GM12878 (cell line): ENCODE measurements around the gene MDH1B. TPM values are rescaled to one million over a fixed set of nuclear protein-coding genes. Genes with fewer than 3 reads are reported as not detected.

Experiments used
- ATAC-seq: fragments of 200-7000 bp; cut with Tn5 transposase; 3 replicates; pipeline ENCODE4 v1.9.1; 2020; ENCODE audit warnings: mild to moderate bottlenecking, moderate library complexity
- BruUV-seq: library from RNA; stranded (reverse); fragments of 400-500 nt; replicated peaks from 2 replicates; lab custom pipeline; 2021; lab: Mats Ljungman, UMichigan
- CTCF ChIA-PET: fragments of 300-600 bp; sonication (Branson Sonifier 250); formaldehyde crosslinking; extraction: SDS; loops from one replicate; lab custom pipeline; 2021; ENCODE audit warnings: inconsistent platforms; lab: Yijun Ruan, JAX
- POLR2A ChIA-PET: fragments of 350-600 bp; formaldehyde crosslinking; extraction: SDS; loops from one replicate; lab custom pipeline; 2021; ENCODE audit warnings: inconsistent platforms; lab: Charles Lee
- RAD21 ChIA-PET: fragments of 300-600 bp; sonication (Branson Sonifier 250); formaldehyde crosslinking; loops from one replicate; lab custom pipeline; 2023; ENCODE audit warnings: antibody characterized with exemption; ENCODE audit not compliant: unreplicated experiment; lab: Charles Lee
- SMC1A ChIA-PET: fragments of 300-600 bp; sonication (Branson Sonifier 250); formaldehyde crosslinking; loops from one replicate; lab custom pipeline; 2023; ENCODE audit not compliant: unreplicated experiment, uncharacterized antibody; lab: Charles Lee
- DNase-seq: peaks from one replicate; pipeline ENCODE4 v3.0.0-alpha.2; 2011; ENCODE audit warnings: low read depth, low spot score
- FAIRE-seq: peaks from 3 replicates; lab custom pipeline; 2011; peaks lifted over from hg19 to GRCh38; lab: Jason Lieb, UNC
- H2AFZ ChIP-seq: 2 replicates; pipeline ENCODE4 v1.6.0; 2011; ENCODE audit warnings: low read depth, low read length, control low read depth; ENCODE audit not compliant: control insufficient read depth
- H3K27ac ChIP-seq: 2 replicates; pipeline ENCODE4 v1.5.1; 2011; ENCODE audit warnings: control low read depth; ENCODE audit not compliant: control insufficient read depth, insufficient read depth
- H3K27me3 ChIP-seq, 2 experiments: replicated peaks in 1 of 2; 2 replicates each; pipeline versions ENCODE4 v1.6.0 to v1.6.1; 2011; ENCODE audit warnings: low read length in 1 of 2; ENCODE audit not compliant: control insufficient read depth in 2 of 2, insufficient read depth in 2 of 2
- H3K36me3 ChIP-seq, 2 experiments: 2 replicates each; pipeline ENCODE4 v1.5.1; 2011; ENCODE audit warnings: low read length in 1 of 2; ENCODE audit not compliant: control insufficient read depth in 2 of 2, insufficient read depth in 2 of 2
- H3K4me1 ChIP-seq: 2 replicates; pipeline ENCODE4 v1.6.1; 2011; ENCODE audit warnings: mild to moderate bottlenecking, low read length, moderate library complexity, mixed read lengths; ENCODE audit not compliant: control insufficient read depth, insufficient read depth
- H3K4me2 ChIP-seq: 2 replicates; pipeline ENCODE4 v1.6.0; 2011; ENCODE audit warnings: control low read depth; ENCODE audit not compliant: control insufficient read depth, insufficient read depth
- H3K4me3 ChIP-seq: fragments of 200-600 bp; sonication (generic); 2 replicates; pipeline ENCODE4 v1.5.1; 2016
- H3K79me2 ChIP-seq: 2 replicates; pipeline ENCODE4 v1.6.0; 2011; ENCODE audit warnings: low read length; ENCODE audit not compliant: control insufficient read depth, insufficient read depth
- H3K9ac ChIP-seq: 2 replicates; pipeline ENCODE4 v1.8.0; 2011; ENCODE audit warnings: low read length, control low read depth, mixed read lengths; ENCODE audit not compliant: control insufficient read depth, insufficient read depth
- H3K9me3 ChIP-seq: replicated peaks from 3 replicates; pipeline ENCODE4 v1.5.1; 2011; ENCODE audit warnings: mild to moderate bottlenecking, low read length; ENCODE audit not compliant: control insufficient read depth, insufficient read depth
- H4K20me1 ChIP-seq: 2 replicates; pipeline ENCODE4 v1.6.0; 2011; ENCODE audit not compliant: control insufficient read depth, insufficient read depth
- BCL11A ChIP-seq: IDR thresholded peaks from 2 replicates; pipeline ENCODE4 v1.6.1; 2011; ENCODE audit warnings: low read depth, low read length
- BMI1 ChIP-seq: fragments of 450-650 bp; IDR thresholded peaks from 2 replicates; pipeline ENCODE4 v1.6.1; 2016; ENCODE audit warnings: mild to moderate bottlenecking, moderate library complexity, borderline replicate concordance
- CHD2 ChIP-seq: IDR thresholded peaks from 2 replicates; pipeline ENCODE4 v1.6.1; 2011; ENCODE audit warnings: low read depth, low read length, improper control_type of control experiment, borderline replicate concordance
- HCFC1 ChIP-seq: fragments of 150-350 bp; IDR thresholded peaks from 2 replicates; pipeline ENCODE4 v1.6.1; 2014; ENCODE audit warnings: low read length
- MEF2A ChIP-seq: IDR thresholded peaks from 2 replicates; pipeline ENCODE4 v1.6.1; 2011; ENCODE audit warnings: low read depth, mild to moderate bottlenecking, low read length, moderate library complexity; ENCODE audit not compliant: insufficient read depth
- MTA3 ChIP-seq: IDR thresholded peaks from 2 replicates; pipeline ENCODE4 v1.6.1; 2012; ENCODE audit warnings: low read length, inconsistent platforms, borderline replicate concordance
- NR2F1 ChIP-seq: fragments of 450-650 bp; conservative IDR thresholded peaks from 2 replicates; pipeline ENCODE4 v1.6.1; 2017; ENCODE audit warnings: mild to moderate bottlenecking
- RB1 ChIP-seq: fragments of 450-650 bp; formaldehyde crosslinking; IDR thresholded peaks from 2 replicates; pipeline ENCODE4 v1.6.1; 2017; ENCODE audit warnings: mild to moderate bottlenecking, borderline replicate concordance
- RUNX3 ChIP-seq: IDR thresholded peaks from 2 replicates; pipeline ENCODE4 v1.6.1; 2012; ENCODE audit warnings: low read length, inconsistent platforms
- SRF ChIP-seq, 2 experiments: IDR thresholded peaks; 2 replicates each; pipeline ENCODE4 v1.6.1; 2011; ENCODE audit warnings: low read depth in 2 of 2, low read length in 2 of 2, mild to moderate bottlenecking in 1 of 2, moderate library complexity in 1 of 2
- TARDBP ChIP-seq: IDR thresholded peaks from 2 replicates; pipeline ENCODE4 v1.6.1; 2016; ENCODE audit warnings: borderline replicate concordance
- TCF7 ChIP-seq: IDR thresholded peaks from 2 replicates; pipeline ENCODE4 v1.6.1; 2014; ENCODE audit warnings: antibody characterized with exemption, borderline replicate concordance
- ZNF384 ChIP-seq: IDR thresholded peaks from 2 replicates; pipeline ENCODE4 v1.6.1; 2012; ENCODE audit warnings: low read depth, mild to moderate bottlenecking, low read length, improper control_type of control experiment, borderline replicate concordance
- in situ Hi-C: fragments of 300-500 bp; cut with MboI; formaldehyde crosslinking; loops from 9 replicates; pipeline ENCODE4 v1.14.3; 2018; ENCODE audit warnings: mixed read lengths
- intact Hi-C: fragments of 100-400 bp; cut with micrococcal nuclease; formaldehyde crosslinking; loops from one replicate; pipeline ENCODE4 v1.14.2; 2022; ENCODE audit not compliant: unreplicated experiment
- polyA plus RNA-seq, 11 experiments: library from polyadenylated mRNA; depleted of rRNA in 4 of 11; unstranded in 6 of 11; stranded (reverse) in 5 of 11; fragments of >200 nt; fragmentation: Nextera tagmentation in 4 of 11; fragmentation: Illumina TruSeq in 1 of 11; extraction: Ambion mirVana in 4 of 11; extraction: Trizol in 1 of 11; gene quantifications; 1 replicate in 1 of 11; 2 replicates in 10 of 11; pipeline versions ENCODE4 v1.2.1 to v1.2.3, GENCODE V29; 2011 to 2016; ENCODE audit warnings: inconsistent platforms in 2 of 11, missing spikeins in 2 of 11, low read depth in 1 of 11
- total RNA-seq, 4 experiments: library from RNA; depleted of rRNA in 3 of 4; stranded (reverse); fragments of >200 nt in 3 of 4; fragmentation: Illumina TruSeq in 1 of 4; extraction: Trizol in 1 of 4; gene quantifications; 2 replicates each; pipeline versions ENCODE4 v1.2.1 to v1.2.3, GENCODE V29; 2013 to 2021
- TF ChIP-seq, protein P1 (sequence below): fragments of 450-650 bp; IDR thresholded peaks from 2 replicates; pipeline ENCODE4 v1.6.1; 2017; ENCODE audit warnings: borderline replicate concordance
- TF ChIP-seq, protein P2 (sequence below): IDR thresholded peaks from 2 replicates; pipeline ENCODE4 v1.6.1; 2011; ENCODE audit warnings: mild to moderate bottlenecking, low read depth, low read length, moderate library complexity; ENCODE audit not compliant: insufficient replicate concordance
- TF ChIP-seq, protein P3 (sequence below): IDR thresholded peaks from 2 replicates; pipeline ENCODE4 v1.6.1; 2012; ENCODE audit warnings: low read depth, low read length, improper control_type of control experiment

The MDH1B gene
- total and polyA plus RNA-seq, 10 of the 15 experiments (the other 5 are each of a cell fraction or from before 2014, with no cell fraction given), result 0.47 to 1.6 (median 0.98) TPM

DNA sequence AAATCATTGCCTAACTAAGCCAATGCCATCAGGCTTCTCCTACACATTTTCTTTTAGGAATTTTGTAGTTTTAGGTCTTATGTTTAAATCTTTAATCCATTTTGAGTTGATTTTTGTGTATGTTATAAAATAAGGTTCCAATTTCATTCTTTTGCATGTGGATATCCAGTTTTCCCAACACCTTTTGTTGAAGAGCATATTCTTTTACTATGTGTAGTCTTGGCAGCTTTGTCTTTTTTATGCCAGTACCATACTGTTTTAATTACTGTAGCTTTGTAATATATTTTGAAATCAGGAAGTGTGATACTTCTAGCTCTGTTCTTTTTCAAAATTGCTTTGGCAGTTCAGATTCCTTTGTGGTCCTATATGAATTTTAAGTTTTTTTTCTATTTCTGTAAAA is 11.3 kb upstream of the MDH1B start:
- Histone ChIP-seq H2AFZ (no peak overlapping the region), H4K20me1 (no peaks in the 10 kb centered on the region), H3K4me1 (no peaks in the 10 kb centered on the region), H3K9ac (no peak overlapping the region), H3K4me3 (no peak overlapping the region), H3K9me3 (peaks cover 21% of the 10 kb centered on the region), H3K27me3 (no peaks in the 10 kb centered on the region), H3K27ac (no peak overlapping the region), H3K36me3 (peaks cover 0 to 21% of the 10 kb centered on the region in 2 experiments; a peak in 2 of 4 replicates), H3K4me2 (no peak overlapping the region), H3K79me2 (peaks cover 4% of the 10 kb centered on the region)
- ChIA-PET RAD21 (no interaction called here), SMC1A (interaction anchor here (0.7 kb wide), 1 partner anchor 284 kb away, joined by 4 read pairs; no protein-coding TSS in a partner anchor), POLR2A (no interaction called here), CTCF (no interaction called here)
- DNase-seq (no peak), ATAC-seq (no peak), FAIRE-seq (no peak)
- BruUV-seq, result no TSS peak
- TF ChIP-seq MEF2A, result no peak
- no peak for TF ChIP-seq HCFC1
- TF ChIP-seq TARDBP, result no peak
- TF ChIP-seq ZNF384, result no peak
- TF ChIP-seq, protein P1, sequence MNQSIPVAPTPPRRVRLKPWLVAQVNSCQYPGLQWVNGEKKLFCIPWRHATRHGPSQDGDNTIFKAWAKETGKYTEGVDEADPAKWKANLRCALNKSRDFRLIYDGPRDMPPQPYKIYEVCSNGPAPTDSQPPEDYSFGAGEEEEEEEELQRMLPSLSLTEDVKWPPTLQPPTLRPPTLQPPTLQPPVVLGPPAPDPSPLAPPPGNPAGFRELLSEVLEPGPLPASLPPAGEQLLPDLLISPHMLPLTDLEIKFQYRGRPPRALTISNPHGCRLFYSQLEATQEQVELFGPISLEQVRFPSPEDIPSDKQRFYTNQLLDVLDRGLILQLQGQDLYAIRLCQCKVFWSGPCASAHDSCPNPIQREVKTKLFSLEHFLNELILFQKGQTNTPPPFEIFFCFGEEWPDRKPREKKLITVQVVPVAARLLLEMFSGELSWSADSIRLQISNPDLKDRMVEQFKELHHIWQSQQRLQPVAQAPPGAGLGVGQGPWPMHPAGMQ, result no peak
- TF ChIP-seq RUNX3, result no peak
- TF ChIP-seq BMI1, result no peak
- TF ChIP-seq SRF (IDR thresholded peaks at IDR 0.05; ENCODE audit: low read depth in 2 of 2, low read length in 2 of 2), result no peak
- no peak for TF ChIP-seq RB1
- no peak for TF ChIP-seq MTA3
- TF ChIP-seq, protein P2, sequence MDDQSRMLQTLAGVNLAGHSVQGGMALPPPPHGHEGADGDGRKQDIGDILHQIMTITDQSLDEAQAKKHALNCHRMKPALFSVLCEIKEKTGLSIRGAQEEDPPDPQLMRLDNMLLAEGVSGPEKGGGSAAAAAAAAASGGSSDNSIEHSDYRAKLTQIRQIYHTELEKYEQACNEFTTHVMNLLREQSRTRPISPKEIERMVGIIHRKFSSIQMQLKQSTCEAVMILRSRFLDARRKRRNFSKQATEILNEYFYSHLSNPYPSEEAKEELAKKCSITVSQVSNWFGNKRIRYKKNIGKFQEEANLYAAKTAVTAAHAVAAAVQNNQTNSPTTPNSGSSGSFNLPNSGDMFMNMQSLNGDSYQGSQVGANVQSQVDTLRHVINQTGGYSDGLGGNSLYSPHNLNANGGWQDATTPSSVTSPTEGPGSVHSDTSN, result no peak
- TF ChIP-seq, protein P3, sequence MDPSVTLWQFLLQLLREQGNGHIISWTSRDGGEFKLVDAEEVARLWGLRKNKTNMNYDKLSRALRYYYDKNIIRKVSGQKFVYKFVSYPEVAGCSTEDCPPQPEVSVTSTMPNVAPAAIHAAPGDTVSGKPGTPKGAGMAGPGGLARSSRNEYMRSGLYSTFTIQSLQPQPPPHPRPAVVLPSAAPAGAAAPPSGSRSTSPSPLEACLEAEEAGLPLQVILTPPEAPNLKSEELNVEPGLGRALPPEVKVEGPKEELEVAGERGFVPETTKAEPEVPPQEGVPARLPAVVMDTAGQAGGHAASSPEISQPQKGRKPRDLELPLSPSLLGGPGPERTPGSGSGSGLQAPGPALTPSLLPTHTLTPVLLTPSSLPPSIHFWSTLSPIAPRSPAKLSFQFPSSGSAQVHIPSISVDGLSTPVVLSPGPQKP, result no peak
- no peak for TF ChIP-seq TCF7
- no peak for TF ChIP-seq CHD2
- no peak for TF ChIP-seq BCL11A
- no peak for TF ChIP-seq NR2F1
- in situ Hi-C loops, result no loop called here
- intact Hi-C loops, result no loop called here
